Measurements from ENCODE around the gene C1GALT1.

GRCh38 chr7:7263297-7264230 lies 81.2 kb downstream of the C1GALT1 start:
- TF ChIP-seq CTCF (IDR thresholded peaks at IDR 0.05; ENCODE audit: insufficient read depth, low read length) (no peak), POLR2AphosphoS5 (IDR thresholded peaks at IDR 0.05; ENCODE audit: low read depth) (no peak), SPI1 (IDR thresholded peaks at IDR 0.05; ENCODE audit: borderline replicate concordance, low read depth) (no peak), REST (IDR thresholded peaks at IDR 0.05; ENCODE audit: insufficient replicate concordance, low read depth) (no peak)
